LNCaP clone FGC (cell line): Measurements from ENCODE around the gene KNCN.

Source experiments
- DNase-seq: peaks from one replicate; pipeline ENCODE4 v3.0.0-alpha.2; 2011; ENCODE audit warnings: low read depth
- H3K4me3 ChIP-seq: 2 replicates; pipeline ENCODE4 v1.5.1; 2011; ENCODE audit warnings: mild to moderate bottlenecking, low read depth, low read length, control low read depth
- CTCF ChIP-seq: IDR thresholded peaks from 2 replicates; pipeline ENCODE4 v1.5.1; 2012; ENCODE audit warnings: mild to moderate bottlenecking; ENCODE audit not compliant: control insufficient read depth, insufficient read depth; ENCODE audit errors: extremely low read depth

KNCN gene

GRCh38 chr1:46521414-46521813 is 30.0 kb downstream of the KNCN start:
- no peak overlapping the region for H3K4me3 ChIP-seq
- DNase-seq = no peak
- no peak for TF ChIP-seq CTCF

- no peak for DNase-seq
- TF ChIP-seq CTCF = no peak
- H3K4me3 ChIP-seq = no peak overlapping the region
Observed at GRCh38 chr1:46520063-46520911, 31.2 kb downstream of the KNCN start.

GRCh38 chr1:46519209-46519608 is 32.2 kb downstream of the KNCN start:
- no peak overlapping the region for H3K4me3 ChIP-seq
- no peak for DNase-seq
- TF ChIP-seq CTCF = no peak

GRCh38 chr1:46517932-46518498 is 33.4 kb downstream of the KNCN start:
- TF ChIP-seq CTCF = no peak
- no peak overlapping the region for H3K4me3 ChIP-seq
- DNase-seq = no peak

GRCh38 chr1:46517010-46517600 is 34.3 kb downstream of the KNCN start:
- DNase-seq = peak; percentile 83
- no peak overlapping the region for H3K4me3 ChIP-seq
- TF ChIP-seq CTCF = peak; percentile 14; the same call in 1 of the 2 replicates

- H3K4me3 ChIP-seq = no peak overlapping the region
- no peak for DNase-seq
- no peak for TF ChIP-seq CTCF
Observed at GRCh38 chr1:46516200-46516950, 35.1 kb downstream of the KNCN start.
